ENCODE results near the gene PTPRR.

DNA sequence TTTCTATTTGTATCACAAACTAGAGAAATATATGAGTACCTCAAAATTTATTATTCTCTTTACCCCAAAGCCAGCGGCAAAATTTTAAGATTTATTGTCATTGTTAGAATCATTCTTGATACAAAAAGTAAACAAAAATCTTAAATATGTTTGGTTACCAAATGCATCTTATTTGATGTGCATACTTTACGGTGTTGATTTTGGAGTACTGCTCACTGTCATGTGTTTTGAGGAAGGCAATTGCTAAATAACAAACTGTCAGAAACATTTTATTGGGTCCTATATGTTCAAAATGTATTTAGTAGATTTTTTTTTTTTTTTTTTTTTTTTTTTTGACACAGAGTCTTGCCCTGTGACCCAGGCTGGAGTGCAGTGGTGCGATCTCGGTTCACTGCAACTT, 124.9 kb downstream of the PTPRR start:
- no peak for TF ChIP-seq SP1 (IDR thresholded peaks at IDR 0.05)
- no peak for TF ChIP-seq FOXM1 (IDR thresholded peaks at IDR 0.05; ENCODE audit: borderline replicate concordance)
- TF ChIP-seq ELF4 (IDR thresholded peaks at IDR 0.05): no peak
- no peak for TF ChIP-seq BHLHE40 (IDR thresholded peaks at IDR 0.05; ENCODE audit: borderline replicate concordance)
- no peak for TF ChIP-seq HDGF (IDR thresholded peaks at IDR 0.05; ENCODE audit: borderline replicate concordance)
- no peak for TF ChIP-seq SUZ12 (IDR thresholded peaks at IDR 0.05)
- TF ChIP-seq FOXA1 (IDR thresholded peaks at IDR 0.05): no peak
- no peak for TF ChIP-seq ARNT (IDR thresholded peaks at IDR 0.05)
- no peak for TF ChIP-seq CTBP1 (IDR thresholded peaks at IDR 0.05; ENCODE audit: borderline replicate concordance)

Measured in HEK293T (cell line).